HG03378 (cell line): ENCODE data around the gene LIMD2.

ENCODE experiments used
- ATAC-seq: cut with Tn5 transposase; IDR thresholded peaks from one replicate; pipeline ENCODE4 v1.9.1; 2021; ENCODE audit warnings: mild to moderate bottlenecking, moderate library complexity; ENCODE audit not compliant: unreplicated experiment

Gene LIMD2

DNA sequence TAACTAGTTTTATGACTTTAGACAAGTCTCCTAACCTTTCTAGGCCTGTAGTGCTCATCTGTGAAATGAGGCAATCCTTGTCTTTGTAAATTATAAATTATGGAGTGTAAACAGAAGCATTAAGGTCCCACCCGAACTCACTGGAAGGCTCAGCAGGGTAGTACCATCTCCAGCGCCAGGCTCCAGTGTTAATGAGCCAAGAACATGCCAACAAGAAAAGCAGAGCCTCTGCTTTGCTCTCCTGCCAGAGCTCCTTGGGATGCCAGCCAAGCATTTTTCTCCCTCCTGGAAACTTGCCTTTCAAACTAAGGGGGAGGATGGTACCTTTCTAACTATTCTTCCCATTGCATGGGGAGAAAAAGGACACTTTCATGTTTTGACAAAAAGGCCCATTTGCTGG lies 14.9 kb downstream of the LIMD2 start:
- ATAC-seq, result no peak

DNA sequence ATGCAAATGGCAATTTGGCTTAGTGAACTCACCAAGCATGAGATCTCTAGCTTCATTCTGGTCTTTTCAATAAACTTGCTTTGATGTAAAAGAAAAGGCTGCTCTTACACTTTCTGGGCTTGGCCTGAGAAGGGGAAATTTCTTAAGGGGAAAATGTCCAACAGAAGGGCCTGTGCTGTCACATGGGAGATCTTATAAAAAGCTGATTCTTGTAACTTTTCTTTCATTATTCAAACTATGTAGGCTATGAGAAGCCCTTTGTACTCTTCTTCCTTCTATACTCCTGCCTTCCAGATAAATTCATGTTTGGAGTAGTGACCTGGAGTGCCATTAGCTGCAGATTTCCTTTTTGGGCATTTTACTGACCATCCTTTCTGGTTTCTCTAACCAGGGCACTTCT lies 16.9 kb downstream of the LIMD2 start:
- ATAC-seq, result no peak

DNA sequence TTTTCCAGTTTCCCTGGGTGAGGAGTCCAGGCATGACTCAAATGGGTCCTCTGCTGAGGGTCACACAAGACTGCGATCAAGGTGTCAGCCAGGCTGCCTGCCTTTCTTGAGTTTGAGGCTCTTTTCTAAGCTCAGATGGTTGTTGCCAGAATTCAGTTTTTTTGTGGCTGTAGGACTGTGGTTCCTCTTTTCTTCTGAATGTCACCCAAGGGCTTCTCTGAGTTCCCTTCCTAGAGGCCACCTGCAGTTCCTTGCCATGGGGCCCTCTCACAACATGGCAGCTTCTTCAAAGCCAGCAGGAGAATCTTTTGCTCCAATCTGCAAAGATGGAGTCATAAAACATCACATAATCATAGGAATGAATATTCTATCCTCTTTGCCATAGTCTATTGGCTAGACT lies 17.5 kb downstream of the LIMD2 start:
- ATAC-seq, result no peak

DNA sequence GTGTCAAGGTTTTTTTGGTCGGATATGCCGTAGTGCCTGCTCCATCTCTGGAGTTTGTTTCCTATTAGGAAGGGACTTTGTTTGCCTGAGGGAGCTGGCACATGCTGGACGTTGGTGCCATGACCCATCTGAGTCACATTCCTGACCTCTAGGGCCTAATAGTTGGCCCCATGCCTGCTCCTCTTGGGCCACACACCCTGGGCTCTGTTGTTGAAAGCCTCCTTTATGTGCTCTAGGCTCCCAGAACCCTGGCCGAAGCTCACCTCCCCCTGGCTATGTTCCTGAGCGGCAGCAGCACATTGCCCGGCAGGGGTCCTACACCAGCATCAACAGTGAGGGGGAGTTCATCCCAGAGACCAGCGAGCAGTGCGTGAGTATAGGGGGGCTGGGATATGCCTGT lies 18.4 kb downstream of the LIMD2 start:
- ATAC-seq, result no peak

DNA sequence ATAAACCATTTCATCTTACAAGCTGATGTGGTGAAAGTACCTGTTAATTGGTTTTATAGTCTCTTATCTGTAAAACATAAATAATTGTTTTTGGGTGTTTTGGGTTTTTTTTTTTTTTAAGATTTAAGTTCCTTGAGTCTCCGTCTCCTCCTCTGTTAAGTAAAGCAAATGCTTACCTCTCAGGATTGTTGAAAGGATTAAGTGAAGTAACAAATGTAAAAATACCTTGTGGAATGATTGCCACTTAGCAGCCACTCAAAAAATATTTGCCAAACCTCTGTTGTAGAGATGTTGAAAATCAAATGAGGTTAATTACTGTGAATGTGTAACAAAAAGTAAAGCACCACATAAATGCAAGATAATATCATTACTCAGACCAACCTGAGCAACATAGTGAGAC lies 19.2 kb downstream of the LIMD2 start:
- no peak for ATAC-seq

DNA sequence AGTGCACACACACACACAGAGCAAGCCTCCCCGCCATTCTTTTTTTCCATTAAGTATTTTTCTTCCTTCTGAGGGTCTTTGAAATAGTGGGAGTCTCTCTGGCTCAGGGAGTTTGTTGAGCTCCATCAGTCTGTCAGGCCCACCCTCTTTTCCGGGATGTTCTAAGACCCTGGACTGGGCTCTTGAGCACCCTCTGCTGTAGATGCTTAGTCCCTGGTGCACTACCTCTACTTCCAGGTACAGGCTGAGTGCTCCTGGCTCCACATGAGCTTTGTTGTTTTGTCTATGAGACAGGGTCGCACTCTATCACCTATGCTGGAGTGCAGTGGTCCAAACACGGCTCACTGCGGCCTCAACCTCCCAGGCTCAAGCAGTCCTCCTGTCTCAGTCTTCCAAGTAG lies 20.7 kb downstream of the LIMD2 start:
- ATAC-seq, result no peak

DNA sequence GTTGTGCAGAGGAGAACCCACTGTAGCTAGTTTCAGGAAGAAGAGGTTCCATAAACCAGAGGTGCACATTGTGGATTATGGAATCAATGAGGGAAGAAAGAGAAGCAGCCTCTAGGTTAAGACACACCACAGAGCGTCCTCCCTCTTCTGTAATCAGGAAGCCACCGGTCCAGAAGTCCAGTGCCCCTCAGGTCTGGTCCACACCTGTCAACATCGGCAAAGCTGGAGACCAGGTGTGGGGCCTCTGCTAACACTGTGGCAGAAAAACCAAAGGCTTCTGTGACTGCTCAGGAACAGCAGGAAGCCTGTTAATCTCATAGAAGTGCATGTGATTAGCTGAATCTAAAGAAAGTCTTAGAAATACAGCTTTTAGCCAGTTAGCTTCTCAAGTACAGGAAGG lies 23.3 kb downstream of the LIMD2 start:
- ATAC-seq, result no peak

DNA sequence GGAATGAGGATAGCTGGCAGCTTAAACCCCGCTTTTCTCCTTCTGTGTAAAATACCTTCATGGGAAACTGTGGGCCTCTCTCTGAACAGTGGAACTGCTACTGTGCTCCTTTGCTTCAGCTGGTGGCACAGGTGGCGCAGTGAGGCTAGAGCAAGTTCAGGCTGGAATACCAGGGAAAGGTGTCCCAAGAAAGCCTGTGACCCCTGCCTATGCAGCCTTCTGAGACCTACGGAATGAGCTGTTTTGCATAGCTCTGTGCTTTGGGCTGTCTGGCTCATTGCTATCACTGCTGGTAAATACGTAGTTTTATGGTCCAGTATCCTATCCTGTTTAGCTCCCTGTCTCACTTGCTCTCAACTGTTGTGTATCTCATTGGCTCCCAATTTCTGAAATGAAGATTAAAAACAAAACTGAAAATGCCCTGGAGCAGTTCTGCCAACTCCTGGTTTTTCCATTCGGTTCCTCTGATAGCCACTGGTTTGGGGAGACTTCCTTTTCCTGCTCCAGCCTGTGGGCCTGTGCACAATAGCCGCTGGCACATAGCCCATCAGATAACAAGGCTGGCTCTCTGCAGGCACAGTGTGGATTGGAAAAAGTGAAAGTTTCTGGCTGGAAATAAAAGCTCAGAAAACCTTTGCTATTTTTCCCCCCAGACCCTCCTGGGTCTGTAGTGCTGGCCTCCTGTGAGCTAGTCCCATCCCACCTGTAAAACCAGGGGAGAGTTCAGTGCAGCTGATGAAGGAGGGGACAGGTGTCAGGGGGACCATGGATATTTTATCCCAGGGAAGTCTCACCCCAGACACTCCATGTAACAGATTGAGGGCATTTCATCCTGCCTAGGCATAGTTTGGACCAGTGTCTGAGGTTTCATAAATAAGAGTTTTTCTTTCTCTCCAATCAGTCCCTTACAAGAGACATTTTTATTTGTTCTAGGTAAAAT lies 24.0 kb downstream of the LIMD2 start:
- no peak for ATAC-seq

DNA sequence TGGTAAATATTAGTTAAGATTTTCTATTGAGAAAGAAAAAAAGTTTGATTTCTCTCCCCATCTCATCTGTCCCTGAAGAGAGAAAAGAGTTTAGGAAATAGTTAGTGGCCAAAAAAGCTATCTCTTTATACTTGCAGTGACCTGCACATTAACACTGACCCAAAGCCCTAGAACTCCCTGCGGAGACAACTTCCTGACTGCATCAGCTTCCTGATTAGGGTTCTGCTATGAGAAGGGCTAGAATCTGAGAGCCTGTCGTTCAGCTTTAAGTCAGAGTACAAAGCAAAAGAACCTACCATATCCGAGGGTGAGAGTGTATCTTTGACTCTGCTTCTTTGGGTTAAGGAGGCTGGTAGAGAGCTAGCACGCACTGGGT lies 24.7 kb downstream of the LIMD2 start:
- ATAC-seq, result no peak

DNA sequence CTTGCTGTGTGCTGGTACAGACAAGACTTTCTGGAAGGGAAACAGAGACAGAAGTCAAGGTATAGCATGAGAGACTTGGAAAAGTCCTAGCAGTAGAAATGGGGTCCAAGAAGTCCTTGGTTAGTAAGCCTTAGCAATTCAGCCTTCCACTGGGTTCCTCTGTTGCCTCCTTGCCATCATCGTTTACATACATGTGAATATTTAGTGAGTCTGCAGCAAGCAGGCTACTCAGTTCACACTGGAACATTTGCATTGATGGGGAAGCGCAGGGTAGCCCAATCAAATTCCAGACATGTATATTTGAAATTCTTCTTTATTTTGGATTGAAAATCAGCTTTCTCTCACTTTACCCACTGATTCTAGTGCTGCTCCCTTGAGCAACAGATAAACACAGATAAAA lies 27.1 kb downstream of the LIMD2 start:
- no peak for ATAC-seq

DNA sequence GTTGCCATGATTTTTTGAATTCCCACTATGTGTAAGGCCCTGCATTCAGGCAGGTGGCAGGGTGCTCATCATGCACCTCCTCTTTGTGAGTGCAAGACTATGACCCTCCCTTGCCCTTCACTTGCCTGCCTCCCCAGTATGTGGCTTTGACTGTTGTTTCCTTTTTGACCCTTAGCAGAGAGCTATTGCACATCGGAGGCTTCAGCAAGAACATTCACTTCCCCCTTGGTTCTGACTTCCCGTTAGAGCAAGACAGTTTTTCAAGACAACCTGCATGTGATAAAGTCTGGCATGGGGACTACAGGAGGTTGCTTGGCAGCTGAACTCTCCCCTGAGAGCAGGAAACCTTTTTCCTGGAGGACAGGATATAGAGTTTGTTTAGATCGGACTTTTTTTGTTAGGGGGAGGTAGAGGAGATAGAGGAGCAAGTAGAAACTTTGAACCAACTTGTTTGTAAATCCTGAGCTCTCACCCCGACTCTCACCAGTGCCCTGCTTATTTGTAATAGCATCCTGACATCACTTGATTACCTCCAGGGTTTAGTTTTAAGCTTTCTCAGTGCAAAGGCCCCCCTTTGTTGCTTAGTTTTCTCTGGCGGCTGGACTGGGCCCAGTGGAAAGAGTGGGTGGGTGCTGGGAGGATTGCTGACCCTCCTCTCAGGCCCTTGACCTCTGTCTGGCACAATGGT lies 34.3 kb downstream of the LIMD2 start:
- ATAC-seq, result no peak

DNA sequence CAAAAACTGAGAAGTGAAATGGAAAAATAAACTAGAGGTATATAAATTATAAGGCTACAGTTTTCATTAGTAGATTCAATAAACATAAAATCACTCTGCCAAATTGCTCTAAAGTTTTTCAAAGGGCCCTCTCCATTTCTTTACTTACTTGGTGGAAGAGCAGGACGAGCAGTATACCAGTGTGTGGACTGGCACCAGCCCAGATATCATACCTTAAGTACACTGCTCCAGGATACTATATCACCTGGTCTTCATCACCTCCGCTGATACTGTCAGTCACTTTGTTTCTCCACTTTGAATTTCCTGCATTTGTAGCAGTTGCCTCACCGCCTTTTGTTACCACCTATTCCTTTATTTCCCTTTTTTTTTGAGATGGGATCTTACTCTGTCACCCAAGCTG lies 40.1 kb downstream of the LIMD2 start:
- no peak for ATAC-seq

DNA sequence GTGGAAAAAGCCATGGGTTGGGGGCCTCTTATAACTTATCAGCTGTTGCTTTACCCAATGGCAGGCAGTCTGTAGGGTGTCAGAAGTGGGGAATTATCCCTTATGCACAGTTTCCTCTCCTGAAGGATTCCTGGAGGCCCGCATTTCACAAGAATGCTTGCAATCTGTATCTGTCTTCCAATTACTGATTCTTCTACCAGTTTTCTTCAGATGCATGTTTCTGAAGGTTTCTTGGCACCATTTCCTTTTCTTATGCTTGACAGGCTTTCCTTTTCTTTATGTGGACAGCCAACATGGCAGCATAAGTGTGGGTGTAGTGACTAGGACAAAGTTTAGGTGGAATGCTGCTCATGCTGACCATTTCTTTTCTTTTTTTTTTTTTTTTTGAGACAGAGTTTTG lies 41.6 kb downstream of the LIMD2 start:
- no peak for ATAC-seq

DNA sequence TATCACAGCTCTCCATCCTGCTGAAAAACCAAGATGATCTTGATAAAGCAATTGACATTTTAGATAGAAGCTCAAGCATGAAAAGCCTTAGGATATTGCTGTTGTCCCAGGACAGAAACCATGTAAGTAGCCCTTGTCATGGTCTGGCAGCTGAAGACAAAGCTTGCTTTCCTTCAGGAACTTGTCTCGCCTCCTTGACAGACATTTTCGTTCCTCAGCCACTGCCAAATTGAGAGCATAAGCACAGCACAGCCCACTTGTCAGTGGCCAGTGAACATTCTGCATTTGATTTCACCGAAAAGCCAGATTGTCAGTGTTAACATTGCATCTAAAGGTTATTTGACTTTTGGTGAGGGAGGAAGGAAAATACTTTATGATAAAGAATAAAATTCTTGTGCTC lies 42.1 kb downstream of the LIMD2 start:
- ATAC-seq, result no peak

DNA sequence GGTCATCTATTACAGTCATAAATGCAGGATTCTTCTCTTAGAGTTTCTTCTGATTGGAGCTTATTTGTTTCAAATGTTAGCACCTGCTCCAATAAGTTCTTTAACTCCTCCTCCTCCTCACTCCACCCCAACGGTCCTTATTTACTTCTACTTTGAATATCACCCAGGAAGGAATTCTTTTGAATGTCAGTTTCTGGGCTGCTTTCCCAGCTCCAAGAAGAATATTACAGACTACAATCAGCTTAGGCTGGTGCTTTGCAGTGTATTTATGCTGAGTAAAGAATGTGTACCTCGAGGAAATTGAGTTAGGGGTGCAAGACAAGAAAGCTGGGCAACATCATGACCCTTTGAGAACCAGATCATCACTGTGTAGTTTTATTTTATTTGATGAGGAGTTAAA lies 46.9 kb downstream of the LIMD2 start:
- ATAC-seq, result no peak

DNA sequence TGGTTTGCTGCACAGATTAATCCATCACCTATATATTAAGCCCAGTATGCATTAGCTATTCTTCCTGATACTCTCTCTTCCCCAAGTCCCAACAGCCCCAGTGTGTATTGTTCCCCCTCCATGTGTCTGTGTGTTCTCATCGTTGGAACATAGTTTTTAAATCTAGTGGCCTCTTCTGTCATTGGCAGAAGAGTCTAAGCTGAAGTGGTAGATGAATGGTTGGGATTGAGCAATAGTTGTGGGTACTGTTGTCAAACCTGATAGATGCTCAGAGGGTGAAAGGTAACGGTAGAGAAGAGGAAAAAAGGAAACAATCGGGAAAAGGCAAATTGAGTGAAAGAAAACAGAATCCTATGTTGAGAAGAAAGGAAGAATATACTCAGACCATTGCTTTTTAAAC lies 47.8 kb downstream of the LIMD2 start:
- no peak for ATAC-seq

DNA sequence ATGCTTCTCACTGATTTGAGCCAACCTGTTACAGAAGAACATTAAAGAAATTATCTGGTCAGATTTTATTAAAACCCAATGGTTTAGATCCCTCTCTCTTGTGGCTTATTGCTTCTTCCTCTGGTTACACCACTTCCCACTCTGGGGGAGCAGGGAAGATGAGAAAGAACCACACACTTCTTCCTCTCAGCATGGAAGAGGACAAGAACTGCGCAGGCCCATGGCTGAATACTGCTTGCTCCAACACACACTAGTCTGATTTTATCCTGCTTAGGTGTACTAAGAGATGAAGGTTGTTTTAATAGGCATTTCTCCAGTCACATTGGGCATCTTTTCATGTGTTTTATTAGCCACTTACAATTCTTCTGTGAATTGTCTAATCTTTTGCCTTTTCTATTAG lies 50.1 kb downstream of the LIMD2 start:
- ATAC-seq, result no peak

DNA sequence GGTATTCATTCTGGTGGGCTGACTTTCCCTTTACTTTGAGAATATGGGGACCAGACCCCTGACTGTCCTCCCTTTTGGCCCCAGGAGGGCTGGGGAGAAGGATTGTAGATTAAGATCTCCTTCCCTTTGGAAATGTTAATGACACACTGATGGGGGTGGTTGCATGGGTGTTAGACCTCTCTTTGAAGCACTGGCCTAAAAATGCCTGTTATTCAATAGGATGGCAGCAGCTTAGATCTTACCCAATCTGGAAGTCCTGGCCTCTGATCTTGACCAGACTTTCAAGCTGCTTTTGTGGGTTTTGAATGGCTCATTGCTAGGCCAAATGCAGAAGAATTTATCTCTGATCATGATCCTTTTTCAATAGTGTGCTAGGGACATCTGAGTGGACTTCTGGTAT lies 52.0 kb downstream of the LIMD2 start:
- no peak for ATAC-seq

DNA sequence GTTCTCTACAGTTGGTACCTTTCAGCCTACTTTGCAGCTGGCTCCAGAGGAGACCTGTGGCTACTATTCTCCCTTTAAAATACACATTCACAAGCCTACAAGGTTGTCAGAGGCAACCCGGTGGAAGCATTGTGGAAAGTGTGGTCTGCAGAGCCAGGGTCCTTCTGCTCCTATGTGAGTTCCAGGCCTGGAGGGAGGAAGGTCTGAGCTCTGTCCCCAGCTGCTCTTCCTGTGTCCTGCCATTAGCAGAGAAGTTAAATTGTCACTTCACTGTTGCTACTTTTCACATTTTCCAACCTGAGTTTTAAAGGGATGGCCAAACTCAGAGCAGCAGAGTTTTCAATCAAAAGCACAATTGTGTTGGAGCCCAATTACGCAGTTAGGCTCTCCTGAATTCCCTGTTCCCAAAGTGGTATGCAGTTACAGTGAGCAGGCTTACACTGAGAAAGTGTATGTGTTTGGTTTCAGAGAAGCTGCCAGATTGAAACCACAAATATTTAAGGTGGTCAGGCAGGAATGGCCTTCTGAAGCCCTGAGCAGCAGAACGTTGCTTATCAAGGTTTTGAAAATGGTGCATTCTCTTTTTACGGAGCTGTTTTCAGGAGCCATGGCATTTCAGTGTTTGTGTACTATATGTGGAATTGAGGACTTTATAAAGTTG lies 52.7 kb downstream of the LIMD2 start:
- no peak for ATAC-seq

DNA sequence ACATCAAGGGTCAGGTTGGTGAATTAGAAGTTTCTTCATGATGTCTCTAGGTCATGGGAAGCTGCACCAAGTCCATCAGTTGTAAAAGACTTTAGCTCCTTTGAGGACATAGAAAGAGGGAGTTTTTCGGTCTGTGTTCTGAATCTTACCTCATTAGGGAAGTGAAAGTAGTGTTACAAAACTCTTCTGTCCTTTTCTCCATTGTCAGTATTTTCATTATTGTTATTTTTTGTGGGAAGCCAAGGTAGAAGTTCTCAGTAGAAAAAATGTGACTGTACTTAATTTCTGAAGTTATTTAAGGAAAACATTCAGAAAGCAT lies 53.5 kb downstream of the LIMD2 start:
- peak; percentile 81 for ATAC-seq
